Suppressor macrophage treated with lipopolysaccharide for 1 hour (primary cell): Measurements from ENCODE around the gene NPFF.

ENCODE experiments used
- DNase-seq, 3 donors: peaks; one replicate each; pipeline ENCODE4 v3.0.0-alpha.2; 2020 to 2022

NPFF gene

DNA sequence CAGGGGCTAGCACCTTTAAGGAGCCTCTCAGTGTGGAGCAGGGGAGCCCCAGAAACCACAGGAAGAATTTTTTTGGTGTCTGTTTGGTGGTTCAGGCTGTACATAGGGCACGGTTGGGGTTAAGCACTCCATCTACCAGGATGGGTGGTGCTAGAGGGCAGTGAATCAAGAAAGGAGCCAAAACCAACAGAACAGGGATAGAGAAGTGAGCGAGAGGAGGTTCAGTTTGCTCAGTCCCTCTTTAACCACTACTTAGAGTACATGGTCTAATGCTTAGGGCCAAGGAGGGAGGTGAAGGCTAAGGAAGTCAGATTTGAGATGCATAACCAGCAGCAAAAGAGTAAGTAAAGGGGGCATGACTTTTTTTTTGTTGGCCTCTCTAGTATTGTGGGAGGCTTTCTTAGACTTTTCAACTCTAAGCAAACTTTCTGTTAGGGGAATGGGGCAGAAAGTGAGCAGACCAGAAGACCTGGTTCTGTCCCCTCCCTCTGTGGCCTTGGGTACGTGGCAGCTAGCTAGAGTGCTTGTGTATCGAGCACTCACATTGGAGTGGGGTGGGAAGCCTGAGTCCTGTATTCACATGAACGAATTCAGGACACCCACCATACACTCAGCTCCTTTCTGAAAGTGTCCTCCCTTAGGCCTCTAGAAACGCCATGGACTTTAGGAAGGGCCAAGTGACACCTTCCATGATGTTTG lies 6.6 kb upstream of the NPFF start:
- no peak for DNase-seq

DNA sequence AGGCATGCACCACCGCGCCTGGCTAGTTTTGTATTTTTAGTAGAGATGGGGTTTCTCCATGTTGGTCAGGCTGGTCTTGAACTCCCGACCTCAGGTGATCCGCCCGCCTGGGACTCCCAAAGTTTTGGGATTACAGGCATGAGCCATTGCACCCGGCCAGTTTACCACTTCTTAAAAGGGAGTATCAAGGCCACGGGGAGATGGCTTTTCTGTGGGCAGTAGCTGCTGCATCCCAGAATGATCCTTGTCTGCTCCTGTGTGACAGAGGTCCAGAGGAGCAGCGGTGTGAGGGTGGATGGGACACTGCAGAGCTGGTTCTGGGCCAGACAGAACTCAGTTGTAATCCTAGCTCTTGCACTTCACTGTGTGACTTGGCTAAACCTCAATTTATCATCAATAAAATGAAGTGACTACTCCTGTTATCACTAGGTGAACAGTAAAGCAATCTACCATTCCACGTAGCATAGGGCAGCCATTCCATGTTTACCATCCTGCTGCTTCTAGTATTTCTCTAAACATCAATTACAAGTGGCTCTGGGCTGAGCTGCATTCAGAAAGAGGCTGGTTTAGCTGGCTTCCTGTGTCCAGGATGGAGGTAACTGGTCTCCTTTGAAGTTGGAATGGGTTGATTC lies 3.0 kb upstream of the NPFF start:
- no peak for DNase-seq

DNA sequence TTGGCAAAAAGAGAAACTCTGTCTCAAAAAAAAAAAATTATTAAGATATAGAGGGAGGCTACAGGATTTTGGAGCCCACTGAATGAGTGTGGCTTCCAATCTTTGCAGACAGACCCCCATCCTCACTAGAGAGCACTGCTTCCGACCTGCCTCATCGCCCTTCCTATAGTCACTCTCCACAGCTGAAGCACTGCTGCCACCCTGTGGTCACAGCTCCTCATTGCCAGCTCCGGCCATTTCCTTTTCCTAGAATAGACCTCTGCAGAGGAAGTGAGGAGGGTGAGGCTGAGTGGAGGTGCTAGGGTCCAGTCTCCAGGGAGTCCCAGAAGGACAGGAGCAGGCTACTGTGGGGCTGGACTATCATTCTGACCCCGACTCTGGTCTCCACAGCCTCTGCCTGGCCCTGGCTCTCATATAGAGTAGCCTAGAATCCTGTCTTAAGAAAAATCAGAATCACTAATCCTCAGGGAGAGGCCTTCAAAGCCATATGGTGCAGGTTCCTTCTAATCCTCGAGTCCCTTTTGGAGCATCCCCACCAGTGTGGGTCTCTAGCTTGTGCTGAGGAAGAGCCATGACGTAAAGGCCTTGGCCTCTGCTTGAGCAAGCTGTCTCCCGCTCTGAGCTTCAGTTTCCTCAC lies 1.4 kb upstream of the NPFF start:
- DNase-seq, result peak; percentile 88 to 89 (median 88)

DNA sequence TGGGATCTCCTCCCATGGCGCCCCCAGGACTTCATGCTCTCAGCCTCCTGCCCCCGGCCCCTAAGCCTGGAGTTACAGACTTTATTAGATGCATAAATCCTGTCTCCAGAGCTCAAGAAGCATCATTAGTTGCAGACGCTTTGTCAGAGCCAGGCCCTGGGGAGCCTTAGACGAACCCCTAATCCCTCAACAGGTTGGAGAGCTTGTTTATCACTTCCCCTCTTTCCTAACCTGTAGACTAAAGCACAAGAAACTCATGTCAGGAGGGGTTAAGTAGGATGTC lies 260 bp upstream of the NPFF start:
- no peak for DNase-seq

DNA sequence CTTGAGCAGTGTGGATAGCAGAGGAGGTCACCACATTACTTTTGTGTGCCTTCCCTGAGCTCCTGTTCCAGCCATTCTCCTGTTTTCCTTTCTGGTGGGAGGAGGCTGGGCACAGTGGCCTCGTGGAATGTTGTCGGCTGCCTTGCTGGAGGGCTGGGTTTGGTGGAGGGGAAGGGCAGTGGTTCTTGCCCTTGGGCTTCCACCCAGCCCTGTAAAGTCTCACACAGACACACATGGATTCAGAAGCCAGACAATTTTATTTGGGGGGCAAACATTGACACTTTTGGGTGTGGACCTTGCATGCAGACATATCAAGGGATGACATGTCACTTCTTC lies 866 bp downstream of the NPFF start:
- DNase-seq, result no peak

DNA sequence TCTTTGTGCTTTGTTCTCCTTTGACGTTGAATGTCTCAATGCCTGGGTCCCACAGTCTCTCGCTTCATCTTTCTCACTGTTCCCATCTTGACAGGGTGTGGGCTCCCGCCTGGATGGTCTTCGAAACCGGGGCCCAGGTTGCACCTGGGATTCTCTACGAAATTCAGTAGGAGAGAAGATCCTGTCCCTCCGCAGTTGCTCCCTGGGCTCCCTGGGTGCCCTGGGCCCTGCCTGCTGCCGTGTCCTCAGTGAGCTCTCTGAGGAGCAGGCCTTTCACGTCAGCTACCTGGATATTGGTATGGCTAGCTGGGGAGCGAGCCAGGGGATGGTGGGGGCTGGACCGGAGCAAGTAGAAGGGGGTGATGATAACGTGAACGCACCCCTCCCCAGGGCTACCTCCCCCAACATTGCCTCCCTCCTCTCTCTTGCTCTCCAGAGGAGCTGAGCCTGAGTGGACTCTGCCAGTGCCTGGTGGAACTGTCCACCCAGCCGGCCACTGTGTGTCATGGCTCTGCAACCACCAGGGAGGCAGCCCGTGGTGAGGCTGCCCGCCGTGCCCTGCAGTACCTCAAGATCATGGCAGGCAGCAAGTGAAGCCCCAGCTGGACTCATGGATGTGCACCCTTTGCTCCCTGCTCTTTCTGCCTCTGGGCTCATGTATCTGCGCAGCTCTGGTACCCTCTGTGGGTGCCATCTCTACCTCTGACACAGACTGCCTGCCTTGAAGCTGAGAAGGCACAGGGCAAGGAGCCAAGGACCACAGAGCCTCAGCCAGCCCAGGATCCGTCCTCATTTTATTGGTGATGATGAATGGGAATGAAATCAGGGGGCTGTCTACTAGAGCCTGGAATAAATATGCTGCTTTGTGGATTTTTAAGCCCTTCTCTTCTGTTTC lies 1.5 kb downstream of the NPFF start:
- no peak for DNase-seq

DNA sequence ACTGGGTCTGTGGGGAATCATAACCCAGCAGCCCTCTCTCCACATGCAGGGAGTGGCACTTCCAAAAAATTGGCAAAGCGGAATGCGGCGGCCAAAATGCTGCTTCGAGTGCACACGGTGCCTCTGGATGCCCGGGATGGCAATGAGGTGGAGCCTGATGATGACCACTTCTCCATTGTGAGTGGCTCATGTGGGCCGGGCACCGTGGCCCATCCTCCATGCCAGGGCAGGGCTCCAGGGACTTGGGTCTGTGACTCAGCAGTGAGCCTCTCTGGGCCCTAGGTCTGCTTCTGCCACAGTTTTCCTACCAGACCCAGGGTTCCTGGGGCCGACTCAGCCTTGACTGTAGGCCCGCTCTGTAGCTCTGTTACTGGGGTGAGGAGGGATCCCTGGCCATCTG lies 2.2 kb downstream of the NPFF start:
- peak; percentile 44 to 66 (median 54) for DNase-seq

DNA sequence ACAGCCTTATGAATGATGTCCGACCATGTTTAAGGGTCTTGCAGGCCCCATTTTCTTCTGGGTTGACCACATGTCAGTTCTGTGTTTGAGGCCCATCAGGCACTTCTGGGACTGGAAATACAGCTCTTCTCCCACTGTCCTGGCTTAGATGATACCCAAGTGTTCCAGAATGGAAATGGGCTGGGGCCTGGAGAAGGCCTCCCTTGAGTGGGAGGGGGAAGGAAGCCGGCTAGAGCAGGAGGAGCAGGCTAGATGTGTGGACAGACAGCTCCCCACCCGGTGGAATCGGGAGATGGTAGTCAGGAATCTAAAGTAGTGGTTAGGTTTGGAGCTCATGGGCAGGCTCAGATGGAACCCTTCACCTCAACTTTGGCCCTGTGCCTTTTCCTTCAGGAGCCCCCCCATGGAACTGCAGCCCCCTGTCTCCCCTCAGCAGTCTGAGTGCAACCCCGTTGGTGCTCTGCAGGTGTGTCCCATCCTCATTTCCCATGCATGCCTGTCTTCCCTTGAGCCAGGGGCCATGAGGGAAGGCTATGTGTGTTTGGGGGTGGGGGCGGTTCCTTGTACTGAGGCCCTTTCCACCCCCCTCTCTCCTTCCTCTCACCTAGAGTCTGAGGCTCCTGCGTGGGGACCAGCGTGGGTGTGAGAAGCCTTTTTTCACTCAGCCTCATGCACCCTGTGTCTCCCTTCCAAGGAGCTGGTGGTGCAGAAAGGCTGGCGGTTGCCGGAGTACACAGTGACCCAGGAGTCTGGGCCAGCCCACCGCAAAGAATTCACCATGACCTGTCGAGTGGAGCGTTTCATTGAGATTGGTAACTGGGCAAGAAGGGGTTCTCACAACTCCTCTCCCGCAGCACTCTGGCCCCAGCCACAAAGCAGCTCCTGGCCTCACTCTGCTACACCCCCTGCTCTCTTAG lies 3.0 kb downstream of the NPFF start:
- DNase-seq, result no peak

DNA sequence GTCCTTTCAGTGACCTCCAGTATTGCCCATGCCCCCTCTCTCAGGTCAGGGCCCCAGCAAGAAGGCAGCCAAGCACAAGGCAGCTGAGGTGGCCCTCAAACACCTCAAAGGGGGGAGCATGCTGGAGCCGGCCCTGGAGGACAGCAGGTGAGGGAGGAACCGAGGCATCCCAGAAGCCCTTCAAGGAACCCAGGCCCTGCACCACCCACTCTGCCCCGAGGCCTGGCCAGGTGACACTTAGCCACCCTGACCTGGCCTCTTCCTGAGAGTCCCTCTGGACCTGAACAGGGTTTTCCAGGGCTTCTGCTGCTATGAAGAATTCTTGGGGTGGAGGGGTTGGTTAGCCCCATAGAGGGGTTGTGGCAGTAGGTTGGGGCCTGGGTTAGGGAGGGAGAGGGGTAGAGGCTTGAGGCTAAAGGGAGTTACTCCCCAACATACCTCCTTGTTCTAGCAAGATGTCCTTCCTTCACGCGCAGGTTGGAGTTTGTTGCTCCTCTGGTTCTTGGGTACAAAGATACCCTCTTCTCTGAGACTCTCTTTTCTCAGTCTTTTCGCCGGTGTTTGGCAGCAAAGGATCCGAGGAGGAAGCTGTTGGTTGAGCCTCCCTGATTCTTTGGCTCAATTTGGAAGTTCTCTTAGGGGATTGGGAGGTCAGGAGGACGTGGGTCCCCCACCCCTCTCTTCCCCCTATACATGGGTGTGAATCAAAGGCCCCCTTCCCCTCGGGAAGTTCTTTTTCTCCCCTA lies 4.1 kb downstream of the NPFF start:
- no peak for DNase-seq

DNA sequence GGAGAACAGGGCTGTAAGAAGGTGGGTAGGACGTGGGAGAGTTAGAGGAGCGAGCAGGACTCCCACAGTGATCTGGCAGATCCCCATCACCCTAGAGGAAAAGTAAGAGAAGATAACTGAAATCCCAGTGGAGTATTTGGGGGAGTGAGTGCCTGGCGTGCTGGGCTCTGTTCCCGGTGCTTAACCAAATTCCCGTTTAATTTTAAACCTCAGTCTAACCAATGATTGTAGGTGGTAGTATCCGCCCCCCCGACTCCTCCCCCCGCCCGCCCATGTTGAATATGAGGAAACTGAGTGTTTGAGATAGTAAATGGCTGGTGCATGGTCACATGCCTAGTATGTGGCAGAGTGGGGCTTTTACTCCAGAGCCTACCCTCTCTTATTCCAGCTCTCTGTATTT lies 5.0 kb downstream of the NPFF start:
- DNase-seq, result peak in 1 of 3 donors; percentile 23

DNA sequence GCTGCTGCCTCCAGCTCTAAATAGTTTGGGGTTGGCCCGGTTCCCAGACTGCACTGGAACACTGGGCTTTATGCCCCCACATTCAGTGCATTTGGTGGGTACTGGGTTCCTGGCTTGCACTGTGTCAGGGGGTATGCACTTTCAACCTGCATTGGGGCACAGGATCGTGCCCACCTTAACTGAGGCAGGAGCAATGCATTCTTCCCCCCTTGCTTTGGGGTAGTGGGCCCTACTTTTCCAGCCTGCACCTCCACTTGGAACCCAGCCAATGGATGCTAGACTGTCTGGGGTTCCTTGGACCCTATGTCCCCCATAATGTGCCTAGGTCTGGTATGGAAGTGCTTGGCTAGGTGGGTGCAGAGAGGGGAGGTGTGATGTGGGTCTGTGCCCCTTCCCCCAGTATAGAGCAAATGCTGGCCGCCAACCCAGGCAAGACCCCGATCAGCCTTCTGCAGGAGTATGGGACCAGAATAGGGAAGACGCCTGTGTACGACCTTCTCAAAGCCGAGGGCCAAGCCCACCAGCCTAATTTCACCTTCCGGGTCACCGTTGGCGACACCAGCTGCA lies 5.6 kb downstream of the NPFF start:
- no peak for DNase-seq

DNA sequence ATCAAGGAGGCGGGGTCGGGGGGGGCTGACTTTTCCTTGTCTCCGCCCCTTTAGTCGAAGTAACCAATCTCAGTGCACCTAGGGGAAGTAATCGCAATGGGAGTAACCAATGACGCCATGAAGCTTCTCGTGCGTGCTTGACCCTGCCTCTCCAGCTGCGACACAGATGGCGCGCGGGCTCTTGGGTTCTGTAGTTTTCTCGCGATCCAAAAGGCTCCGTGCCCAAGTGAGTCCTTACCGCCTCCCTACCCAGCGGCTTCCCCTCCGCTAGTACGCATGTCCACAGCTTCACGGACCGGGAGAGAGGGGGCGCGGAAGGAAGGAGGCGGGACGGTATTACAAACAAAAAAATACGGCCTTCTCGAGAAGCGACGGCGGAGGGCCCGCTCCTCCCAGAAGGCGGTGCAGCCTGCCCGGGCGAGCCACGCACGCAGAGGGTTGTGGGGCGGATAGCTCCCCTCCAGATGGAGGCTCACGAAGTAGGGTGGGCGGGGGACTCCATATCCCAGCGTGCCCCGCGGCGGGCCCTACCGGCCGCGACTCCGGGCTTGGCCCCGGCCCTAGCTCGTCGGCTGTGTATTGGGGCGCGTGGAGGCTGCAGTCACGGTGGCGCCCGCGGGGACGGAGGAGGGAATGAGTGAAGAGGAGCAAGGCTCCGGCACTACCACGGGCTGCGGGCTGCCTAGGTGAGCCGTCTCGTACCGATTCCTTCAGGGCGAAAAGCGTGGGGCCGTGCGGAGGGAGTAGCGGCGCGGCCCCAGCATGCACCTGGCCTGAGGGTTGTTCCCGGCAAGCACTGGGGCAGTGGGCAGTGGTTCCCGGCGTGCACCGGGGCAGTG lies 6.3 kb downstream of the NPFF start, which contains the start of gene TARBP2:
Gene TARBP2 (plus strand): TSS at position 508 of the 839 bp plus-strand sequence. CDS start 126 bp downstream, at position 634.
- peak; percentile 98 to 100 (median 99) for DNase-seq

DNA sequence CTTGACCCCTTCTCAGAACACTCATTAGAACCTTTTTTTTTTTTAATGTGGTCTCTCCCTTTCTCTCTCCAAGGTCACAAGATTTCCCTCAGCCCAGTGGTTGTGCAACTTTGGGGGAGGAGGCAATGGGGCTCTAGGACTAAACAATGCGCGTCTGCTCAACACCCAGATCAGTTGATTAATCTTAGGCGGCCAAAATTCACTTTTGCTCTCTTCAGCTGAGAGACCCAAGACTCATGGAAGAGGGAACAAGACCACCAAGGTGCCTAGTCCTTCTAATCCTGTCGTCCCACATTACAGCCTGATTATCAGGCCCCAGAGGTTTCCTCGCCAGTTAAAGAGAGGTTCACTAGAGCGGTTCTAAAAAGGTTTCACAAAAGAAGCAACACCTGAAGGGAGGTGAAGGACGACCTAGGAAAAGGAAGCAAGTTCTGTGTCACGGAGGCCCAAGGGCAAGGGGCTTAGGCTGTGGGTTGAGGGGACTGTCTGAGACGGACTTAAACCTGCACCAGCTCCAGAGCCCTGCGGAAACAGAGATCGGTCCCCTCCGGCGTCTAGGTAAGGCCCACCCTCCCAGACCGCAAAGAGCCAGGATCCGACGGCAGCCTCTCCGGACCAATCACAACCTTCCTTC lies 7.0 kb downstream of the NPFF start:
- peak; percentile 77 to 81 (median 80) for DNase-seq

DNA sequence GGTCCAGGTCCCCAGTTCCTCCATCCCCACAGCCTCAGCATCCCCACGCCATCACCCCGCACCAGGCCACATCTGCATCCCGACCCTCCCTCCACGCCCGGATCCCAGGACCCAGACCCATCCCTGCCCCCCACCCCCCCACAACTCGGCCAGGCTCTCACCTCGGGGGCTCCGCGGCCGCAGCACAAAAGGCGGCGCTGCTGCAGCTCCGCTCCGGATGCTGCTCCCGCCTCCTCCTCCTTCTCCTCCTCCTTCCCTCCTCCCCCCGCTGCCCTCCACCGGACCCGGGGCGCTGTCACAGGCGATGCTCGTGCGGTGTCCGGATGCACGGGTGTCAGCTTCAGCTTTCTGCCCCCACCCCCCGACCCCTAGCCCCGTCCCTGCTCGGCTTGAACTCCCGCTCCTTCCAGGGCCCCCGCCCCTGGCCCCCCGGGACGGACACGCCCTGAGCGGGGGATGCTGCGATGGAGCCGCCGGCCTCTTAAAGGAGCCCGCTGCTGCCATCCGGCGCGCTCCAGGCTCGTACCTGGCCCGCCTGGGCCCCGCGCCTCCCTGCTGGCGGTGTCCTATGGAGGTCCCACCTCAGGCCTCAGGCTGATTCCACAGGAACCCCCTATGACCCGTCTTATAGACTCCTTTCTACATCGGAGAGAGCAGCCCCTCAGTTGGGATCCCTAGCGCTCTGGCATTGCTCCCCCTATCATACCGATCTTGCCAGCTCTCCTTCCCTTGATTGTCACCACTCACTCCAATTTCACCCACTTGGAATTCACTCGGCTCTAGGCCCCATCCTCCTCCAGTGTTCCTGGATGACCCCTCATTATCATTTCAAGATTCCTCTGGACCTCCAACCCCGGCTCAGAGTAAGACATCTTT lies 7.8 kb downstream of the NPFF start, which contains the start of gene MAP3K12:
Gene MAP3K12 (minus strand): TSS at position 193 of the 876 bp plus-strand sequence. CDS start 12,067 bp downstream, outside the sequence.
- peak; percentile 30 to 70 (median 44) for DNase-seq

DNA sequence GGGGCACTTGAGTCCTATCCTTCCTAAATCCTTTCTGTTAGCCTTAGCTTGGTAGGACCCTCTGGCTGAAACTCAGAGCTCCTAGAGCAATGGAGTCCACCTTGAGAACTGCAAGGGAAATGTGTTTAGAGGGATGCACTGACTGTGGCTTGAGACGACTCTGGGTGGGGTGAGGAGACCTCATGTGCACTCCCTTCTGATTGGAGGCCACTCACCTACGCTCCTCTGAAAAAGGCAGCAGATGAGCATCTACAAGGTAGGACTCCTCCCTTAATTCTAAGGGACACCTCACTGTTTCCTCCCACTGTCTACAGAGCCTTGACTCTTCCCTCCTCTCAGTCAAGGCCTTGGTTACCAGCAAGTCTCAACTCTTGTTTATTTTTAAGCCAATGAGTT lies 9.1 kb downstream of the NPFF start:
- DNase-seq, result no peak

DNA sequence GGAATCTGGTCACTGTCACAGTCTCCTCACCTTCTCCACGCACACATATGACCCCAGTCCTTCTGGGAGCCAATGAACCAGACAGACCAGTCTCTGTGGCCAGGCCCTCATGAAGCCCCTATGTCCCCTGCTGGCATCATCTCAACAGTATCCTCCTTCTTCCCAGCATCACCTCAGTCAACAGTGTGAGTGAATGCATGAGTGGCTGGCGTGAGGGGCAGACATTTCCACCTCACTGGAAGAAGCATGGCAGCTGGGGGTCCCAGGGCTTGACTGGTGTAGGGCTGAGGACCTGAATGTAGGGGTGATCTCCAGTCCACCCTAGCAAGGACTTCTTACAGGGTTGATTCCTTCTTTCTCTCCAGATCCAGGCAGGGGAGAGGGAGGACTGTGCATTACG lies 9.8 kb downstream of the NPFF start:
- DNase-seq, result no peak

DNA sequence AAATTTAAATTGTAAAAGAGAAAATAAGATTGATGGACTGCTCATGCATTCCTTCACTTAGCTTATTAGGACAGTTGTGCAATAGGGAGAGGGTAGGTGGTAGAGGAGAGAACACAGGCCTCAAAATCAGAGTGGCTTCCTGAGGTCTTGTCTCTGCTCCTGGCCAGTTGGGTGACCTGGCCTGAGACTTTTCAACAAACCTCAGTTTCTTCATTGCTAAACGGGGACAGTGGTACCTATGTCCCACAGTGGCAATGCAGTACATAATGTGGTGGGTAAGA lies 10.6 kb downstream of the NPFF start:
- DNase-seq, result no peak

DNA sequence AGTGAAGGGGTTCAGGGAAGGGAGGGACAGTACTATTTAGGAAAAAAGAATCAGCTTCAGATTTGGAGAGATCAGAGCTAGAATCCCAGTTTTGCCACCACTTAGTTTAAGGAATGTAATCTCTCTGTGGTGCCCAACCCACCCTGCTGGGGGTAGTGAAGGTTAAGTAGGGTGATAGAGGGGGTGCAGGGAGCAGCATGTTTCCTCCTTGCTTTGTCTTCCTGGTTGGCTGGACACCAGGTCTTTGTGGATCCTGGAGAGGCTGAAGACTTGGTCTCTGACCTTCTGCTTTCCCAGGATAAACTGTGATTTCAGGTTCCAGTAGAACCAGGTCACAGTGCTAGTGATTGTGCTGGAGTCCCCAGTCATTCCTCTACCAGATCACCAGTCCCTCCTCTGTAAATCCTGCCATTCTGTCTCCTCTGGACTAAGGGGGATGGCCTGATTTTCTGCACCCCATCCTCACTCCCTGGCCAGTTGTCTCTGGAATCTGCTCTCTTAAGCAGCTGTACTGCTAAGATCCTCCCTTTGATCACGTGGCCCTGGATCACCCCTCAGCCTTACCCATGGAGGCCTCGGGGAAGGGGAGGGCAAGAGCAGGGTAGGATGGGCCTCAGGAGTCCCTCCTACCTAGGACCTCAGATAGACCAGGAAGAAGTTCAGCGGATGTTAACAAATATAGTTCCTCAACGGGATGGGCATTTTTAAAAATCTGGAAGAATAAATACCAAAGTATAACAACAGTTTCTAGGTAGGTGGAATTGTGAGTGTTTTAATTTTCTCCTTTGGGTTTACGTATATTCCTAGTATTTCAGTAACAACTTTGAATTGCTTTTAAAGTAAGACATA lies 11.2 kb downstream of the NPFF start:
- peak; percentile 55 to 70 (median 59) for DNase-seq
